Loucy (cell line): Measurements from ENCODE around the gene ST6GAL1.

Source experiments
- H2AFZ ChIP-seq: fragments of 200-600 bp; sonication (generic); 2 replicates; pipeline ENCODE4 v1.6.0; 2016; ENCODE audit warnings: antibody characterized with exemption, mild to moderate bottlenecking, low read length, moderate library complexity
- H3F3A ChIP-seq: fragments of 200-600 bp; 2 replicates; pipeline ENCODE4 v1.6.0; 2016; ENCODE audit warnings: antibody characterized with exemption, low read depth, mild to moderate bottlenecking
- H3K27me3 ChIP-seq: fragments of 200-600 bp; sonication (generic); 2 replicates; pipeline ENCODE4 v1.6.1; 2014; ENCODE audit warnings: low read length, mild to moderate bottlenecking; ENCODE audit not compliant: insufficient read depth, poor library complexity, severe bottlenecking
- H3K36me3 ChIP-seq: fragments of 200-600 bp; sonication (generic); 2 replicates; pipeline ENCODE4 v1.6.1; 2016; ENCODE audit warnings: low read length; ENCODE audit not compliant: insufficient read depth
- H3K4me1 ChIP-seq: fragments of 200-600 bp; sonication (generic); 2 replicates; pipeline ENCODE4 v1.5.1; 2014; ENCODE audit warnings: low read length, mild to moderate bottlenecking; ENCODE audit not compliant: insufficient read depth, poor library complexity, severe bottlenecking
- H3K4me2 ChIP-seq: fragments of 200-600 bp; sonication (generic); 2 replicates; pipeline ENCODE4 v1.6.0; 2014; ENCODE audit warnings: antibody characterized with exemption, low read length, low read depth, mild to moderate bottlenecking; ENCODE audit not compliant: poor library complexity, severe bottlenecking
- H3K4me3 ChIP-seq: fragments of 200-600 bp; sonication (generic); 2 replicates; pipeline ENCODE4 v1.5.1; 2014; ENCODE audit warnings: low read length, mild to moderate bottlenecking, mixed read lengths; ENCODE audit not compliant: poor library complexity, severe bottlenecking
- H3K79me2 ChIP-seq: fragments of 200-600 bp; sonication (generic); 2 replicates; pipeline ENCODE4 v1.6.1; 2014; ENCODE audit warnings: low read length; ENCODE audit not compliant: insufficient read depth
- H3K9ac ChIP-seq: fragments of 200-600 bp; sonication (generic); 2 replicates; pipeline ENCODE4 v1.6.0; 2014; ENCODE audit warnings: mild to moderate bottlenecking, low read depth, low read length, moderate library complexity; ENCODE audit not compliant: poor library complexity, severe bottlenecking
- H3K9me2 ChIP-seq: fragments of 200-600 bp; sonication (generic); replicated peaks from 2 replicates; pipeline ENCODE4 v1.6.1; 2016; ENCODE audit warnings: low read depth, low read length, mixed read lengths
- H3K9me3 ChIP-seq: fragments of 200-600 bp; sonication (generic); 2 replicates; pipeline ENCODE4 v1.6.1; 2014; ENCODE audit warnings: mild to moderate bottlenecking, antibody characterized with exemption, low read length, low read depth; ENCODE audit not compliant: insufficient read depth
- H4K20me1 ChIP-seq: fragments of 200-600 bp; sonication (generic); 2 replicates; pipeline ENCODE4 v1.6.0; 2014; ENCODE audit warnings: antibody characterized with exemption, low read length, mild to moderate bottlenecking; ENCODE audit not compliant: insufficient read depth, poor library complexity, severe bottlenecking
- CTCF ChIP-seq: fragments of 200-600 bp; sonication (generic); conservative IDR thresholded peaks from 2 replicates; pipeline ENCODE4 v1.5.1; 2014; ENCODE audit warnings: mild to moderate bottlenecking, antibody characterized with exemption, low read length
- EZH2phosphoT487 ChIP-seq: fragments of 200-600 bp; IDR thresholded peaks from 2 replicates; pipeline ENCODE4 v1.6.1; 2018; ENCODE audit warnings: antibody characterized with exemption, mild to moderate bottlenecking, moderate library complexity, borderline replicate concordance

ST6GAL1 gene

DNA sequence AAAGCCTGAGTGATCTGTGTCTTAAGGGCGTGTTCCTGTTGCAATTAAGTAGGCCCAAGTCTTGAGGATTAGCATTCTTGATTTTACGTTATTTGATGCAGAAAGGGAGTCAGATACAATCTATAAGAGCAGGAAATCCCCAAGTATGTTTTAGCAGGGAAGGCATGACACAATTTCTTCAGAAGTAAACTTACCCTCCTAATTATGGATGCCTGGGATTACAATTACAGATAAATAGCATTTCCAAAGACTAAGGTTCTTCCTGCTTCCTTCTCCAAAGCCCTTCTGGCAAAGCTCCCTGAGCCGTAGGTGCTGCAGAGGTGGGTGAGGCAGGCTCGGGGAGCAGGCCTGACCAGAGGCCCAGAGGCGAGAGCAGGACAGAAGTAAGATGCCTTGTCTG, 34.9 kb upstream of the ST6GAL1 start:
- H4K20me1 ChIP-seq, result no peaks in the 10 kb centered on the region
- H3K4me2 ChIP-seq, result no peak overlapping the region
- H3K9ac ChIP-seq, result no peak overlapping the region
- H3F3A ChIP-seq, result no peaks in the 10 kb centered on the region
- H2AFZ ChIP-seq, result no peak overlapping the region
- H3K9me2 ChIP-seq, result no peaks in the 10 kb centered on the region
- no peaks in the 10 kb centered on the region for H3K79me2 ChIP-seq
- TF ChIP-seq CTCF (no peak), EZH2phosphoT487 (no peak)
- no peaks in the 10 kb centered on the region for H3K27me3 ChIP-seq
- H3K36me3 ChIP-seq, result no peaks in the 10 kb centered on the region
- no peaks in the 10 kb centered on the region for H3K9me3 ChIP-seq
- H3K4me3 ChIP-seq, result no peak overlapping the region
- H3K4me1 ChIP-seq, result peaks cover 4% of the 10 kb centered on the region

- Histone ChIP-seq H3K9ac (no peak overlapping the region), H3K9me3 (no peaks in the 10 kb centered on the region), H2AFZ (no peak overlapping the region), H3K36me3 (no peaks in the 10 kb centered on the region), H3F3A (no peaks in the 10 kb centered on the region), H3K79me2 (no peaks in the 10 kb centered on the region), H3K9me2 (no peaks in the 10 kb centered on the region), H3K4me3 (no peak overlapping the region), H3K27me3 (no peaks in the 10 kb centered on the region), H3K4me2 (no peak overlapping the region), H4K20me1 (no peaks in the 10 kb centered on the region), H3K4me1 (peaks cover 5% of the 10 kb centered on the region)
- TF ChIP-seq EZH2phosphoT487 (no peak), CTCF (no peak)
These were observed 34.3 kb upstream of the ST6GAL1 start for GRCh38 chr3:186896006-186896405.

GRCh38 chr3:186896875-186897274, 33.5 kb upstream of the ST6GAL1 start:
- no peaks in the 10 kb centered on the region for H3K9me3 ChIP-seq
- H3K9ac ChIP-seq, result no peak overlapping the region
- H3F3A ChIP-seq, result no peaks in the 10 kb centered on the region
- no peaks in the 10 kb centered on the region for H3K79me2 ChIP-seq
- no peak overlapping the region for H3K4me3 ChIP-seq
- H3K9me2 ChIP-seq, result no peaks in the 10 kb centered on the region
- TF ChIP-seq CTCF (no peak), EZH2phosphoT487 (no peak)
- no peaks in the 10 kb centered on the region for H3K27me3 ChIP-seq
- no peak overlapping the region for H3K4me2 ChIP-seq
- H4K20me1 ChIP-seq, result no peaks in the 10 kb centered on the region
- no peak overlapping the region for H2AFZ ChIP-seq
- no peaks in the 10 kb centered on the region for H3K36me3 ChIP-seq
- H3K4me1 ChIP-seq, result peaks cover 7% of the 10 kb centered on the region
